ENCODE data around the gene STXBP3. TPM values are rescaled to one million over a fixed set of nuclear protein-coding genes. Genes with fewer than 3 reads are reported as not detected.

STXBP3 gene
- total and polyA plus RNA-seq, 2 of the 13 experiments (the other 11 are each of a cell fraction or from before 2014, with no cell fraction given): 13.0 to 20.8 TPM

DNA sequence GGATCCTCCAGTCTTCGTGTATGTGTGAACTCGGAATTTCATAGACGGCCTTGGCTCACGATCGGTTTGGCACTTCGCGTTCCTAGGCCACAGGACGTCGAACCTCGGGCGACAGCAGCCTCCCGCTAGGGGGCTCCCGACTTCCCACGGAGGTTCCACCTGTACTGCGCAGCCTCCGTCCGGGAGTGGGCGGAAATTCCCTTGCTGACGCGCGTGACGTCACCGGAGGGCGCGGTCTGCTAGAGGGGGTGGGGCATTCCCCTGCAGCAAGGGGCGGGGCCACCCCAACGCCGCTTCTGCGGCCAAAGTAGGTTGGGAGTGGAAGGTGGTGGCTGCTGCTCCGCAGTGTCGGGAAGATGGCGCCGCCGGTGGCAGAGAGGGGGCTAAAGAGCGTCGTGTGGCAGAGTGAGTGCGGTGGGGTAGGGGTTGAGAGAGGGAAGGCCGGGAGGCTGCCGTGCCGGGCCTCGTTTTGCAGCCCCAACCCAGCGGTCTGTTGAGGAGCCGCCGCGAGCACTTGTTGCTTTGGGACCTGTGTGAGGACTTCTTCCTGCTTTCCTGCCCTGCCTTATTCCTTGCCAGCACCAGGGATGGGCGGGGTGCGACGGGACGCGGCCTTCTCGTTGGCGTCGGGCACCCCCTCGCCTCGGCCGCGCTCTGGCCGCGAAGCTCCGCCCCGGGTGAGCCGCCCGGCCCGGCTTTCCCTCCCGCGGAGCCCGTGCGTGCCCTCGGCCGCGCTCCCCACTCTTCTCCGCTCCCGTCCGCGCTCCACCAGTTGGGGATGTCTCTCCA, at the start of gene STXBP3 (continued):
- TF ChIP-seq ZFAT (CRISPR knock-in tag; conservative IDR thresholded peaks at IDR 0.05) (0 out of 2 replicates have a peak, but pooled peaks have one; percentile 34), ZNF101 (CRISPR knock-in tag; IDR thresholded peaks at IDR 0.05; ENCODE audit: borderline replicate concordance, low read depth) (no peak), ZNF510 (CRISPR knock-in tag; IDR thresholded peaks at IDR 0.05; ENCODE audit: low read depth) (peak; percentile 56), TBP (CRISPR knock-in tag; IDR thresholded peaks at IDR 0.05) (no peak), RFXAP (CRISPR knock-in tag; IDR thresholded peaks at IDR 0.05; ENCODE audit: borderline replicate concordance) (peak; percentile 82; the same call in 1 of the 2 replicates), PPARG (CRISPR knock-in tag; conservative IDR thresholded peaks at IDR 0.05) (no peak), PRPF4 (IDR thresholded peaks at IDR 0.05; ENCODE audit: low read depth, low read length, poor library complexity, severe bottlenecking) (no peak), BORCS8-MEF2B (CRISPR knock-in tag; IDR thresholded peaks at IDR 0.05) (no peak; the same call in 1 of the 2 replicates), MZF1 (CRISPR knock-in tag; IDR thresholded peaks at IDR 0.05; ENCODE audit: borderline replicate concordance) (no peak), MED8 (CRISPR knock-in tag; IDR thresholded peaks at IDR 0.05; ENCODE audit: insufficient replicate concordance) (no peak), NAIF1 (CRISPR knock-in tag; IDR thresholded peaks at IDR 0.05; ENCODE audit: borderline replicate concordance) (peak; percentile 83), SALL1 (CRISPR knock-in tag; IDR thresholded peaks at IDR 0.05) (peak; percentile 89), ZNF235 (CRISPR knock-in tag; IDR thresholded peaks at IDR 0.05; ENCODE audit: borderline replicate concordance) (no peak), KDM3A (CRISPR knock-in tag; IDR thresholded peaks at IDR 0.05; ENCODE audit: low read depth) (peak; percentile 72; the same call in 1 of the 2 replicates), ZNF143 (CRISPR knock-in tag; IDR thresholded peaks at IDR 0.05) (peak; percentile 55; the same call in 1 of the 2 replicates), SMAD9 (CRISPR knock-in tag; IDR thresholded peaks at IDR 0.05) (0 out of 2 replicates have a peak, but pooled peaks have one; percentile 53)
- TF ChIP-seq, protein P1, sequence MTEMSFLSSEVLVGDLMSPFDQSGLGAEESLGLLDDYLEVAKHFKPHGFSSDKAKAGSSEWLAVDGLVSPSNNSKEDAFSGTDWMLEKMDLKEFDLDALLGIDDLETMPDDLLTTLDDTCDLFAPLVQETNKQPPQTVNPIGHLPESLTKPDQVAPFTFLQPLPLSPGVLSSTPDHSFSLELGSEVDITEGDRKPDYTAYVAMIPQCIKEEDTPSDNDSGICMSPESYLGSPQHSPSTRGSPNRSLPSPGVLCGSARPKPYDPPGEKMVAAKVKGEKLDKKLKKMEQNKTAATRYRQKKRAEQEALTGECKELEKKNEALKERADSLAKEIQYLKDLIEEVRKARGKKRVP (CRISPR knock-in tag; IDR thresholded peaks at IDR 0.05): no peak
- TF ChIP-seq, protein P2, sequence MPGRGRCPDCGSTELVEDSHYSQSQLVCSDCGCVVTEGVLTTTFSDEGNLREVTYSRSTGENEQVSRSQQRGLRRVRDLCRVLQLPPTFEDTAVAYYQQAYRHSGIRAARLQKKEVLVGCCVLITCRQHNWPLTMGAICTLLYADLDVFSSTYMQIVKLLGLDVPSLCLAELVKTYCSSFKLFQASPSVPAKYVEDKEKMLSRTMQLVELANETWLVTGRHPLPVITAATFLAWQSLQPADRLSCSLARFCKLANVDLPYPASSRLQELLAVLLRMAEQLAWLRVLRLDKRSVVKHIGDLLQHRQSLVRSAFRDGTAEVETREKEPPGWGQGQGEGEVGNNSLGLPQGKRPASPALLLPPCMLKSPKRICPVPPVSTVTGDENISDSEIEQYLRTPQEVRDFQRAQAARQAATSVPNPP (CRISPR knock-in tag; IDR thresholded peaks at IDR 0.05): no peak
- TF ChIP-seq, protein P3, sequence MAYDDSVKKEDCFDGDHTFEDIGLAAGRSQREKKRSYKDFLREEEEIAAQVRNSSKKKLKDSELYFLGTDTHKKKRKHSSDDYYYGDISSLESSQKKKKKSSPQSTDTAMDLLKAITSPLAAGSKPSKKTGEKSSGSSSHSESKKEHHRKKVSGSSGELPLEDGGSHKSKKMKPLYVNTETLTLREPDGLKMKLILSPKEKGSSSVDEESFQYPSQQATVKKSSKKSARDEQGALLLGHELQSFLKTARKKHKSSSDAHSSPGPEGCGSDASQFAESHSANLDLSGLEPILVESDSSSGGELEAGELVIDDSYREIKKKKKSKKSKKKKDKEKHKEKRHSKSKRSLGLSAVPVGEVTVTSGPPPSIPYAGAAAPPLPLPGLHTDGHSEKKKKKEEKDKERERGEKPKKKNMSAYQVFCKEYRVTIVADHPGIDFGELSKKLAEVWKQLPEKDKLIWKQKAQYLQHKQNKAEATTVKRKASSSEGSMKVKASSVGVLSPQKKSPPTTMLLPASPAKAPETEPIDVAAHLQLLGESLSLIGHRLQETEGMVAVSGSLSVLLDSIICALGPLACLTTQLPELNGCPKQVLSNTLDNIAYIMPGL (CRISPR knock-in tag; IDR thresholded peaks at IDR 0.05; ENCODE audit: borderline replicate concordance in 1 of 2, low read depth in 1 of 2): peak; percentile 85 to 88; a peak in 3 of 4 replicates
- TF ChIP-seq, protein P4, sequence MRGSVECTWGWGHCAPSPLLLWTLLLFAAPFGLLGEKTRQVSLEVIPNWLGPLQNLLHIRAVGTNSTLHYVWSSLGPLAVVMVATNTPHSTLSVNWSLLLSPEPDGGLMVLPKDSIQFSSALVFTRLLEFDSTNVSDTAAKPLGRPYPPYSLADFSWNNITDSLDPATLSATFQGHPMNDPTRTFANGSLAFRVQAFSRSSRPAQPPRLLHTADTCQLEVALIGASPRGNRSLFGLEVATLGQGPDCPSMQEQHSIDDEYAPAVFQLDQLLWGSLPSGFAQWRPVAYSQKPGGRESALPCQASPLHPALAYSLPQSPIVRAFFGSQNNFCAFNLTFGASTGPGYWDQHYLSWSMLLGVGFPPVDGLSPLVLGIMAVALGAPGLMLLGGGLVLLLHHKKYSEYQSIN (CRISPR knock-in tag; IDR thresholded peaks at IDR 0.05; ENCODE audit: borderline replicate concordance): no peak
